HL-60/S4 treated with phorbol 12-myristate 13-acetate at 8.2 ng/mL for 4 days and 3 days (cell line): Measurements from ENCODE around the gene TMEM220.

Experiments
- in situ Hi-C: fragments of 300-500 bp; cut with MboI; formaldehyde crosslinking; loops from 2 replicates; pipeline ENCODE4 v1.15.0; 2022; ENCODE audit warnings: low sequenced_read_pairs

The TMEM220 gene

DNA sequence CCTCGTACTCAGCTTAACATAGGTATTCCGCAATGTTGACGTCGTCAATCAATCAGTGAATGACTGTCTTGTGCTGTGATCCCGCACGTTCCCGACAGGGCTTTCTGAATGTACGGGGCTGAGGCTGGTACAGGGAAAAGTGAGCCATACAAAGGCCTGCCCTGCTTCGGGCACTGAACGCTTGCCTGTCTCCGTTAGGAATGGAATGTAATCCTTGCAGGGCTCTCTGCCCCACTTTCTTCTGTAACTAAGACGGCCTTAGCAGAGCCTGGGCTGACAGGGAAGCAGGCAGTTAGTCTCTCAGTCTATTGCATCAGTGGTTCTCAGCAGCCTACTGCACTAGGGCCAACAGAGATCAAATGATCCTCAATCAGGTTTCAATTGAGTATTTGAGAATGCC, 56.5 kb downstream of the TMEM220 start:
- in situ Hi-C loops = no loop called here

DNA sequence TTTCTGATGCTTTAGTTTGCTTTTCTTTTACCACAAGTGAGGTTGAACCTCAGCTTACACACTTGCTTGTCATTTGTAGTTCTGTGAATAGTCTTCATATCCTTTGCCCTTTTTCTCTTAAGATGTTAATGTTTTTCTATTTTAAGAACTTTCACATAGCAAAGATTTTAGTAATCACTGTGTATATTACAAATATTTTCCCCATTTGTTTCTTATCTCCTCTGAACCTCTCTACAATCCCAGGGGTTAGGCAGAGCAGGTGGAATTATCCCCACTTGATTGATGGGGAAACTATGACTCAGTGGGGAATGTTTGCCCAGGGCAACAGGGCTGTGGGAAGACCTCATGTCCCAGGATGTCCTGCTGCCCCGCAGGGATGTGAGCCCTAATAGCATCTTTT, 61.0 kb downstream of the TMEM220 start:
- in situ Hi-C loops = no loop called here

DNA sequence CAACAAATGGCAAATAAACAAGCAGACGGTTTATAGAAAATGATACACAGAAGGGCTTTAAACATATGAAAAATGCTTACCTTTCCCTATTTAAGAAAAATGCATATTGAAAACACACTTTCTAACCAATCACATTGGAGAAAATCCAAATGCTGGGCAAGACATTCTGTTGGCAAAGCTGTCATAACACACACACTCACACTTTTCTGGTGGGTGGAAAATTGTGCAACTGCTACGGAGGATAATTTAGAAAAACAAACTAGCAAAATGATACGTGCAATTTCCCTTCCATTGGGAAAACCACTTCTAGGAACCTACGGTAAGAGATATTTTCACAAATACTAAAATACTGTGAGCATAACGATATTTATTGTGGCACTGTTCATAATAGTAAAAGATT, 62.9 kb downstream of the TMEM220 start:
- in situ Hi-C loops = no loop called here

DNA sequence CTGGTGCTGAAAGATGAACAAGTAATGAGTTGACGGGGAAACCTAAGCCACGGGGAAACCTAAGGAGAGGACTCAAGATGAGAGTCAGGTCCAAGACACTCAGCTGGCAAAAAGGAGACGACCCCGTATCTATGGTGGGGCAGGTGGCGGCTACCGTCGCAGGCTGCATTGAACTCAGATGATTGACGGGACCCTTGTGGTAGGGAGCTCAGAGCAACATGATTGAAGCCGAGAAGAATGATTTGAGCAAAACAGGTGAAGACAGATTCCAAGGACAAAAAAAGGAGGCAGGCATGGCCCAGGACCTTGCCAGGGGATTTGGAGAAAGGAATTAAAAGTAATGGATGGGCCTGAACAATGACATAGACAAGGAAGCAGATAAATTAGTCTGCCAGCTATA, 65.3 kb downstream of the TMEM220 start:
- in situ Hi-C loops = no loop called here
